Subcutaneous adipose tissue (tissue), 4 donors: ENCODE measurements around the gene ALPI. TPM values are rescaled to one million over a fixed set of nuclear protein-coding genes. Genes with fewer than 3 reads are reported as not detected.

ENCODE experiments used
- total RNA-seq, 4 donors: library from RNA; depleted of rRNA; stranded (reverse); fragments of >200 nt; gene quantifications; one replicate each; pipeline ENCODE4 v1.1.0, GENCODE V29; 2016
- TF ChIP-seq, protein P1 (sequence below): fragments of 450-650 bp; IDR thresholded peaks from one replicate; pipeline ENCODE4 v1.5.1; 2016; ENCODE audit warnings: low read depth, mild to moderate bottlenecking, control low read depth, antibody characterized with exemption, moderate library complexity

Gene ALPI
- total RNA-seq, 4 donors from 2014 or later: not detected

DNA sequence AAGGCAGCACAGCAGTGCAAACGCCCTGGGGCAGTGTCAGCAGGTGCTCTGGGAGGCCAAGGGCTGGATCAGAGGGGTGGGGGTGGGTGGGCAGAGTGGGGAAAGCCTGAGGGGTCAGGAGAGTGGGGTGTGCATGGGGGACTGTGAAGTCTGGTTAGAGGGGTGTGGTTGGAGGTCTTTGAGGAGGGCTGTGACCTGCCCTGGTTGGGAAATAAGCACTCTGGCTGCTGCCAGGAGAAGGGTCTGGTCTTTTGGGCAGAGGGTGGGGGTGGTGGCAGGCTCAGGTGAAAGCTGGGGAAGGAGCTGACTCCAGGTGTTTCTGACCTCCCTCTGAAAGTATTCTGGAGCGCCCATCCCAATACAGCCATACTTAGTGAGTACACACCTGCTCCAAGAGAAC is 4.2 kb downstream of the ALPI start:
- TF ChIP-seq, protein P1, sequence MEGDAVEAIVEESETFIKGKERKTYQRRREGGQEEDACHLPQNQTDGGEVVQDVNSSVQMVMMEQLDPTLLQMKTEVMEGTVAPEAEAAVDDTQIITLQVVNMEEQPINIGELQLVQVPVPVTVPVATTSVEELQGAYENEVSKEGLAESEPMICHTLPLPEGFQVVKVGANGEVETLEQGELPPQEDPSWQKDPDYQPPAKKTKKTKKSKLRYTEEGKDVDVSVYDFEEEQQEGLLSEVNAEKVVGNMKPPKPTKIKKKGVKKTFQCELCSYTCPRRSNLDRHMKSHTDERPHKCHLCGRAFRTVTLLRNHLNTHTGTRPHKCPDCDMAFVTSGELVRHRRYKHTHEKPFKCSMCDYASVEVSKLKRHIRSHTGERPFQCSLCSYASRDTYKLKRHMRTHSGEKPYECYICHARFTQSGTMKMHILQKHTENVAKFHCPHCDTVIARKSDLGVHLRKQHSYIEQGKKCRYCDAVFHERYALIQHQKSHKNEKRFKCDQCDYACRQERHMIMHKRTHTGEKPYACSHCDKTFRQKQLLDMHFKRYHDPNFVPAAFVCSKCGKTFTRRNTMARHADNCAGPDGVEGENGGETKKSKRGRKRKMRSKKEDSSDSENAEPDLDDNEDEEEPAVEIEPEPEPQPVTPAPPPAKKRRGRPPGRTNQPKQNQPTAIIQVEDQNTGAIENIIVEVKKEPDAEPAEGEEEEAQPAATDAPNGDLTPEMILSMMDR: no peak

DNA sequence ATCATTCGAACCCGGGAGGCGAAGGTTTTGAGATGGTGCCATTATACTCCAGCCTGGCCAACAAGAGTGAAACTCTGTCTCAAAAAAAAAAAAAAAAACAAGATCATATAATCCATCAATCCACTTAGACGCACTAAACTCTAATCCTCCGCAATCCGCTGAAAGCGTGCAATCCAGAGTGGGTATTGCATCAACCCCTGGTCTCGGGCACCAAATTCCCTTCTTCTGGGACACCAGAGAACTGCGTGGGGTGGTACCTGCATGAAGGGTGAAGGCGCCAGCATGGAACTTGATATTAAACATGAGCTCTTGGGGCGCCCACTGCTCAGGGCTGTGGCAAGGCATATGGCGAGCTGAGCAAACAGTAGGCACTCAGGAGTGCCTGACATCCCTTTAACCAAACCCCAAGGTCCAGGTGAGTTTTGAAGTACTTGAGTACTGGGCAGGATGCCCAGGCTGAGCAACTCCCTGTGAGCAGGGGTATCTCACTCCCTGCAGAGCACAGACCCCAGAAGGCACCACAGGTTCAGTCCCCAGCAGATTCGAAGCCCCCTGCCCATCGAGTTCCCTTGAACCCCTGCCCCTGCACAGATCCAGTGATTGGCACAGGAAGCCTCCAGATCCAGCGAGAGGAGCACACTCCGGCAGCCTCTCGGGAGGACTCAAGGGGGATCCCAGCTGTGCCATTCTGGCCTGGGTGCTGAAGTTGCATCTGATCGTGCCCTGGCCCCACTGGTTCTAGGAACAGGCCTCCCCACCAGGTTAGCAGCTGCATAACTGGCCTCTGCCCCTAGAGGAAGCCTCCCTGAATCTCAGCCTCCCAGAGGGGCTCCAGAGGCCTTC is 8.0 kb downstream of the ALPI start:
- TF ChIP-seq, protein P1: no peak

DNA sequence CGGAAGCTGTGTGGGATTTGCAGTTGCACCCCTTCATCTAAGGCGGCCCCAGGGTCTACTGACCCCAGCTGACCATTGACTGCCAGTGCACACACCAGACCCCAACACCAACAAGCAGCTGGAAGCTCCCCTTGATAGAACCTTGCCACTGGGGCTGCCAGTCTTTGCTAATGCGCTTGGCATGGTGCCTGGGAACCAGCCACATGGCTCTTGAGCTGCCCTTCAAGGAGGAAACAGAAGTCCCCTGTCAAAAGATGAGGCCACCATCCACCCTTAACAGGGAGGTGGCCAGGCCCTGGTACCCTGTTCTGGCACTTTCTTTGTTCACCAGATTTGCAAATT is 8.6 kb downstream of the ALPI start:
- TF ChIP-seq, protein P1: no peak

DNA sequence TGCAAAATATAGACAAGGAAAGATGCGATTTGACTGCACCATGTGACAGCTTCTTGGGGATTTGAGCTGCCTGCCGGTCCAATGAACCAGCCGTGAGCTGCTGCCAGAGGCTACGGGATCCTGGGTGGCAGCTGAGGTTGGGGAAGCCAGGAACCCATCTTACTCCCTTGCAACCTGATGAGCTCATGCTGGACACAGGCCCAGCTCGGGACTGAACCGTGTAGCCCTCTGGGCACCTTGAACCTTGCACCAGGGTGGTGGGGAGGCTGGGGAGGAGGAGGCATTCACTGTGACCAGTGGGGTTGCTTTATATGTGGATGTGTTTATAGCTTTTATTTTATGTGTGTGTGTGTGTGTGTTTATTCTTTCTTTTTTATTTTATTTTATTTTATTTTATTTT is 9.1 kb downstream of the ALPI start:
- TF ChIP-seq, protein P1: no peak

DNA sequence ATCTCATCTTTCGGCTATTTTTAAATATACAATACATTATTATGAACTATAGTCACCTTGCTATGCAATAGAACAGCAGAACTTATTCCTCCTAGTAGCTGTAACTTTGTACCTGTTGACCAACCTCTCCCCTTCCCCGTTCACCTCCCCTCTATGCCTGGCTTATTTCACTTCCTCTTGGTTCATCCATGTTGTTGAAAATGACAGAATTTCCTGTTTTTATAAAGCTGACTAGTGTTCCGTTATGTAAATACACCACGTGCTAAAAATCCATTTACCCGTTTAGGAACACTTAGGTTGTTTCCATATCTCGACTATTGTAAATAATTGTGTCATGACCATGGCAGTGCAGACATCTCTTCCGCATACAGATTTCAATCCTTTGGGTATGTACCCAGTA is 10.3 kb downstream of the ALPI start:
- TF ChIP-seq, protein P1: no peak

DNA sequence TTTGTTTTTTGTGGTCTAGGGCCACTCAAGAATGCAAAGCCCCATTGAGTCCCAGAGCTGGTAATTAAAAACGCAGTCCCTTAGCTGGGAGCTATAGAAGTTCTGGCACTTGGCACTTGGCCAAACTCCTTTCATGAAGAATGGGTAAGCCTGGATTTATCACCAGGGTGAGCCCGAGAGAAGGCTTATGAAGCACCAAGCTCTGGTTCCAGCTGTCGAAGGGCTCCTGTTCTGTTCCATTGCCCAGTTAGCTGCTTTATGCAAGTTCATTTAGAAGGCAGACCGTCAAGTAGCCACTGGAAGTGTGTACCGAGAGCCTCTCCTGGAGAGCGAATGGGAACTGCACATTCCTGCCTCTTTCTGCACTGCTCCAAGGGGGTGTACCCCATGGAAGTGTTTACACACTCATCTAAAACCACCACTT is 17.5 kb downstream of the ALPI start:
- TF ChIP-seq, protein P1: no peak

DNA sequence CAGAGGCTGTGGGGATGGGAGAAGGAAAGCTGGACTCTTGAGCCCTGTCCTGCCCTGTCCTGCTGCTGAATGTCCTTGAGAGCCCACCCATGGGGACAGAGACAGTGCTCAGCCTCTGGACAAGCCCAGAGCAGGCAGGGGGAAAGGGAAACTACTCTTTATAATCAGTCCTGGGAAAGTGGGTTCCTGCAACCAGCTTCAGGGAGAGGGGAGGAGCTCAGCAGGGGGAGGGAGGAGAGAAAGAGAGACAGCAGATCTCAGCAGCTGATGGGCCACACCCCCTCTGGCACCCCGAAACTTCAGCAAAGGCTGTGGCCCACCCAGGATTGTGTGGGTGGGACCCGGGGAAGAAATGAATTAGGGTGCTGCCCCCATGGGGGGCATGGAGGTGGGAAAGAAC is 20.1 kb downstream of the ALPI start:
- TF ChIP-seq, protein P1: no peak
